Esophagus muscularis mucosa (tissue), 4 donors: Measurements from ENCODE around the gene PITPNM3. TPM values are rescaled to one million over a fixed set of nuclear protein-coding genes. Genes with fewer than 3 reads are reported as not detected.
A peak's percentile ranks its signal among the peaks of the same experiment; 100 is the strongest.

ENCODE experiments used
- DNase-seq: peaks from one replicate; pipeline ENCODE4 v3.0.0-alpha.2; 2017; ENCODE audit errors: extremely low spot score
- H3K27ac ChIP-seq, 4 donors: fragments of 200-600 bp; sonication (generic); replicated peaks in 1 of 4; 1 replicate in 3 of 4; 2 replicates in 1 of 4; pipeline ENCODE4 v1.5.1; 2016 to 2019; ENCODE audit warnings: mild to moderate bottlenecking in 1 of 4
- H3K27me3 ChIP-seq, 4 donors: fragments of 200-600 bp; sonication (generic); one replicate each; pipeline versions ENCODE4 v1.5.1 to v1.6.0; 2016 to 2019
- H3K36me3 ChIP-seq, 4 donors: fragments of 200-600 bp; sonication (generic); one replicate each; pipeline ENCODE4 v1.5.1; 2016 to 2019
- H3K4me1 ChIP-seq, 4 donors: fragments of 200-600 bp; sonication (generic); one replicate each; pipeline ENCODE4 v1.5.1; 2016 to 2019
- H3K4me3 ChIP-seq, 4 donors: fragments of 200-600 bp; sonication (generic); 1 replicate in 2 of 4; 2 replicates in 2 of 4; pipeline ENCODE4 v1.5.1; 2016 to 2019; ENCODE audit warnings: mild to moderate bottlenecking in 4 of 4, moderate library complexity in 1 of 4
- H3K9me3 ChIP-seq, 4 donors: fragments of 200-600 bp; sonication (generic); 1 replicate in 3 of 4; 2 replicates in 1 of 4; pipeline ENCODE4 v1.5.1; 2016 to 2019
- CTCF ChIP-seq, 3 experiments: fragments of 200-600 bp in 2 of 3; fragments of 450-650 bp in 1 of 3; sonication (generic) in 2 of 3; IDR thresholded peaks; one replicate each; pipeline ENCODE4 v1.5.1; 2017 to 2019; ENCODE audit warnings: antibody characterized with exemption in 3 of 3, mild to moderate bottlenecking in 2 of 3, moderate library complexity in 1 of 3
- EP300 ChIP-seq: sonication (generic); formaldehyde crosslinking; IDR thresholded peaks from one replicate; pipeline ENCODE4 v1.6.1; 2017; ENCODE audit warnings: antibody characterized with exemption
- POLR2A ChIP-seq: fragments of 450-650 bp; IDR thresholded peaks from one replicate; pipeline ENCODE4 v1.6.1; 2017; ENCODE audit warnings: antibody characterized with exemption, moderate library complexity, mild to moderate bottlenecking, low read depth
- POLR2AphosphoS5 ChIP-seq, 2 donors: sonication (generic); formaldehyde crosslinking; IDR thresholded peaks; one replicate each; pipeline ENCODE4 v1.6.1; 2017; ENCODE audit warnings: antibody characterized with exemption in 2 of 2
- WGBS: methylation state at CpG from one replicate; pipeline ENCODE4 v1.1.5; 2018; 5-methylcytosine and 5-hydroxymethylcytosine counted together
- intact Hi-C: fragments of 100-400 bp; cut with DNase I; formaldehyde crosslinking; loops from one replicate; pipeline ENCODE4 v1.15.1; 2023
- small RNA-seq, 3 donors: library from RNA; depleted of rRNA; stranded (forward); fragments of <200 nt; gene quantifications; one replicate each; pipeline ENCODE3, GENCODE V24; 2016
- total RNA-seq, 4 donors: library from RNA; depleted of rRNA; stranded (reverse); fragments of >200 nt; gene quantifications; one replicate each; pipeline versions ENCODE4 v1.1.0 to v1.2.1, GENCODE V29; 2016

The PITPNM3 gene
- total RNA-seq, 4 donors from 2014 or later: 46.5 to 93.2 (median 68.9) TPM

- H3K9me3 ChIP-seq: peaks cover 0 to 4% (median 0%) of the 10 kb centered on the region in 4 donors
- no peak for TF ChIP-seq POLR2AphosphoS5 (IDR thresholded peaks at IDR 0.05)
- TF ChIP-seq EP300: no peak
- no peak for TF ChIP-seq POLR2A
- peak in 1 of 3 experiments; percentile 10 for TF ChIP-seq CTCF (IDR thresholded peaks at IDR 0.05)
- H3K4me1 ChIP-seq: no peaks in the 10 kb centered on the region
- no peaks in the 10 kb centered on the region for H3K36me3 ChIP-seq
- no peak overlapping the region for H3K27ac ChIP-seq
- intact Hi-C loops: no loop called here
- no peak for DNase-seq
- no peak overlapping the region for H3K4me3 ChIP-seq
- 100% methylated on average over 1 of the region's 1 CpG for WGBS
- peaks cover 0 to 45% (median 0%) of the 10 kb centered on the region in 4 donors for H3K27me3 ChIP-seq
Measured at GRCh38 chr17:6413065-6413464, 143.3 kb downstream of the PITPNM3 start.

- peaks cover 0 to 4% (median 0%) of the 10 kb centered on the region in 4 donors for H3K9me3 ChIP-seq
- H3K27me3 ChIP-seq: peaks cover 0 to 72% (median 0%) of the 10 kb centered on the region in 4 donors
- H3K4me3 ChIP-seq: no peak overlapping the region
- H3K27ac ChIP-seq: no peak overlapping the region
- no peaks in the 10 kb centered on the region for H3K4me1 ChIP-seq
- TF ChIP-seq POLR2A: no peak
- no peak for TF ChIP-seq EP300
- TF ChIP-seq CTCF (IDR thresholded peaks at IDR 0.05): no peak
- TF ChIP-seq POLR2AphosphoS5 (IDR thresholded peaks at IDR 0.05): no peak
- intact Hi-C loops: no loop called here
- 62% methylated on average over 10 of the region's 10 CpGs for WGBS
- DNase-seq: no peak
- H3K36me3 ChIP-seq: no peaks in the 10 kb centered on the region
Measured at GRCh38 chr17:6408735-6409134, 147.6 kb downstream of the PITPNM3 start.

GRCh38 chr17:6408276-6408675 lies 148.1 kb downstream of the PITPNM3 start:
- DNase-seq: no peak
- no peak overlapping the region for H3K4me3 ChIP-seq
- no peaks in the 10 kb centered on the region for H3K4me1 ChIP-seq
- WGBS: 50% methylated on average over 6 of the region's 6 CpGs
- no peaks in the 10 kb centered on the region for H3K36me3 ChIP-seq
- peaks cover 0 to 77% (median 0%) of the 10 kb centered on the region in 4 donors for H3K27me3 ChIP-seq
- no peak for TF ChIP-seq CTCF (IDR thresholded peaks at IDR 0.05)
- intact Hi-C loops: no loop called here
- H3K9me3 ChIP-seq: peaks cover 0 to 4% (median 0%) of the 10 kb centered on the region in 4 donors
- no peak overlapping the region for H3K27ac ChIP-seq

- TF ChIP-seq CTCF (IDR thresholded peaks at IDR 0.05) (no peak), EP300 (no peak), POLR2A (no peak), POLR2AphosphoS5 (IDR thresholded peaks at IDR 0.05) (no peak)
- intact Hi-C loops: no loop called here
- peaks cover 0 to 18% (median 3%) of the 10 kb centered on the region in 4 donors for H3K9me3 ChIP-seq
- H3K4me1 ChIP-seq: no peaks in the 10 kb centered on the region
- no peak for DNase-seq
- no peak overlapping the region for H3K27ac ChIP-seq
- H3K36me3 ChIP-seq: no peaks in the 10 kb centered on the region
- peaks cover 0 to 59% (median 0%) of the 10 kb centered on the region in 4 donors for H3K27me3 ChIP-seq
- WGBS: 58% methylated on average over 6 of the region's 6 CpGs
- H3K4me3 ChIP-seq: no peak overlapping the region
Measured at GRCh38 chr17:6402258-6402657, 154.1 kb downstream of the PITPNM3 start.

Small RNA genes within 50 kb of the gene (small RNA-seq; reads per million reads assigned to genes)
- 0 reads per million in 3 donors for gene RF00017
- gene RNA5SP435: 0 to 0.83 (median 0.56) reads per million in 3 donors

Other genes with a start within 250 kb of the PITPNM3 start
- not detected for gene AIPL1, start 121.4 kb downstream of the PITPNM3 start, total RNA-seq
- under 1 TPM in 1 of 4 donors, not detected in 3; 0.80 TPM for gene PIMREG, start 112.1 kb downstream of the PITPNM3 start, total RNA-seq
- gene KIAA0753, start 84.2 kb upstream of the PITPNM3 start, total RNA-seq: 10 to 100 TPM; 36.9 to 73.9 (median 46.4) TPM
- gene TXNDC17, start 84.5 kb upstream of the PITPNM3 start, total RNA-seq: 100 to 1,000 TPM in 1 of 4 donors, 10 to 100 TPM in 3; 58.5 to 109 (median 74.2) TPM
- gene MED31, start 95.0 kb upstream of the PITPNM3 start, total RNA-seq: 1 to 10 TPM; 4.5 to 8.7 (median 6.9) TPM
- 1 to 10 TPM in 1 of 4 donors, under 1 TPM in 3; 0.50 to 1.5 (median 0.84) TPM for gene C17orf100, start 95.2 kb upstream of the PITPNM3 start, total RNA-seq
- gene SLC13A5, start 156.8 kb upstream of the PITPNM3 start, total RNA-seq: under 1 TPM in 1 of 4 donors, not detected in 3; 0.34 TPM
- 10 to 100 TPM; 11.1 to 35.3 (median 15.9) TPM for gene XAF1, start 199.5 kb upstream of the PITPNM3 start, total RNA-seq
- under 1 TPM in 2 of 4 donors, not detected in 2; 0.33 to 0.83 TPM for gene FBXO39, start 219.7 kb upstream of the PITPNM3 start, total RNA-seq